A673 (cell line): ENCODE data around the gene FAM124B. TPM values are rescaled to one million over a fixed set of nuclear protein-coding genes. Genes with fewer than 3 reads are reported as not detected.

Experiments
- BruUV-seq: library from RNA; stranded (reverse); fragments of 400-500 nt; replicated peaks from 2 replicates; lab custom pipeline; 2021; lab: Mats Ljungman, UMichigan
- CTCF ChIA-PET: fragments of 300-600 bp; sonication (Branson Sonifier 250); formaldehyde crosslinking; loops from one replicate; lab custom pipeline; 2022; ENCODE audit warnings: antibody characterized with exemption; lab: Charles Lee
- POLR2A ChIA-PET: fragments of 300-600 bp; sonication (Branson Sonifier 250); formaldehyde crosslinking; loops from one replicate; lab custom pipeline; 2022; ENCODE audit warnings: antibody characterized with exemption; ENCODE audit not compliant: low non-redundant PET; lab: Charles Lee
- DNase-seq: peaks from one replicate; pipeline ENCODE4 v3.0.0-alpha.2; 2015; ENCODE audit warnings: low spot score
- H3K27ac ChIP-seq: fragments of 200-600 bp; sonication (generic); 2 replicates; pipeline ENCODE4 v1.5.1; 2016; ENCODE audit warnings: mixed run types, low read depth, mild to moderate bottlenecking, mixed read lengths, antibody characterized with exemption, low read length; ENCODE audit not compliant: poor library complexity, severe bottlenecking
- H3K27me3 ChIP-seq: fragments of 200-600 bp; sonication (generic); replicated peaks from 2 replicates; pipeline ENCODE4 v1.6.1; 2017; ENCODE audit warnings: mixed run types, low read depth, mild to moderate bottlenecking, mixed read lengths, antibody characterized with exemption, low read length; ENCODE audit not compliant: insufficient read depth, poor library complexity
- H3K36me3 ChIP-seq: fragments of 200-600 bp; sonication (generic); 2 replicates; pipeline ENCODE4 v1.6.1; 2016; ENCODE audit warnings: mixed run types, mild to moderate bottlenecking, mixed read lengths, antibody characterized with exemption, low read length; ENCODE audit not compliant: insufficient read depth, poor library complexity, severe bottlenecking
- H3K4me1 ChIP-seq: fragments of 200-600 bp; sonication (generic); 2 replicates; pipeline ENCODE4 v1.6.1; 2017; ENCODE audit warnings: mixed run types, mild to moderate bottlenecking, mixed read lengths, antibody characterized with exemption, low read length; ENCODE audit not compliant: insufficient read depth, poor library complexity, severe bottlenecking
- H3K4me3 ChIP-seq: fragments of 200-600 bp; sonication (generic); 2 replicates; pipeline ENCODE4 v1.5.1; 2016; ENCODE audit warnings: low read depth, mixed run types, mild to moderate bottlenecking, mixed read lengths, low read length; ENCODE audit not compliant: poor library complexity, severe bottlenecking
- H3K9me3 ChIP-seq: fragments of 200-600 bp; sonication (generic); 2 replicates; pipeline ENCODE4 v1.6.1; 2016; ENCODE audit warnings: mixed run types, low read depth, mild to moderate bottlenecking, mixed read lengths, antibody characterized with exemption, low read length; ENCODE audit not compliant: poor library complexity, severe bottlenecking
- CTCF ChIP-seq: fragments of 300-800, 200-600 bp; sonication (generic); conservative IDR thresholded peaks from 2 replicates; pipeline ENCODE4 v1.5.1; 2017; ENCODE audit warnings: low read depth, mild to moderate bottlenecking, antibody characterized with exemption, low read length, moderate library complexity, mixed read lengths
- EZH2 ChIP-seq: fragments of 200-600 bp; sonication (generic); IDR thresholded peaks from 2 replicates; pipeline ENCODE4 v1.6.1; 2017; ENCODE audit warnings: borderline replicate concordance, low read depth, mild to moderate bottlenecking, mixed read lengths, antibody characterized with exemption, low read length; ENCODE audit not compliant: poor library complexity, severe bottlenecking
- intact Hi-C: fragments of 100-400 bp; cut with micrococcal nuclease; formaldehyde crosslinking; loops from one replicate; pipeline ENCODE4 v1.10.0; 2022; ENCODE audit not compliant: unreplicated experiment
- total RNA-seq: library from RNA; stranded (reverse); gene quantifications from 2 replicates; pipeline ENCODE4 v1.2.3, GENCODE V29; 2021

The FAM124B gene
- total RNA-seq, 1 experiment from 2014 or later: not detected

- intact Hi-C loops: no loop called here
These were observed 25.6 kb upstream of the FAM124B start for GRCh38 chr2:224427471-224427870.

GRCh38 chr2:224426656-224427055 is 24.7 kb upstream of the FAM124B start:
- no peak for DNase-seq
- Histone ChIP-seq H3K4me1 (no peaks in the 10 kb centered on the region), H3K27ac (no peak overlapping the region), H3K4me3 (no peak overlapping the region), H3K9me3 (no peaks in the 10 kb centered on the region), H3K36me3 (no peaks in the 10 kb centered on the region), H3K27me3 (no peaks in the 10 kb centered on the region)
- TF ChIP-seq CTCF: no peak
- CTCF ChIA-PET: no interaction called here
- intact Hi-C loops: no loop called here
- BruUV-seq: no TSS peak
- POLR2A ChIA-PET: no interaction called here

More at GRCh38 chr2:224427471-224427870, 25.6 kb upstream of the FAM124B start:
- Histone ChIP-seq H3K36me3 (no peaks in the 10 kb centered on the region), H3K27ac (no peak overlapping the region), H3K9me3 (no peaks in the 10 kb centered on the region), H3K4me1 (no peaks in the 10 kb centered on the region), H3K4me3 (no peak overlapping the region), H3K27me3 (no peaks in the 10 kb centered on the region)
- POLR2A ChIA-PET: no interaction called here
- no peak for DNase-seq
- TF ChIP-seq EZH2: no peak
- TF ChIP-seq CTCF: no peak
- CTCF ChIA-PET: no interaction called here
- no TSS peak for BruUV-seq

GRCh38 chr2:224421065-224421464 is 19.2 kb upstream of the FAM124B start:
- no TSS peak for BruUV-seq
- Histone ChIP-seq H3K27me3 (no peaks in the 10 kb centered on the region), H3K36me3 (no peaks in the 10 kb centered on the region), H3K9me3 (no peaks in the 10 kb centered on the region), H3K27ac (no peak overlapping the region), H3K4me1 (no peaks in the 10 kb centered on the region), H3K4me3 (no peak overlapping the region)
- DNase-seq: no peak
- intact Hi-C loops: no loop called here
- ChIA-PET CTCF (no interaction called here), POLR2A (no interaction called here)
- TF ChIP-seq CTCF (no peak), EZH2 (no peak)
